Neural cell (in vitro differentiated cells): Measurements from ENCODE around the gene KCNIP4.

ENCODE experiments used
- EP300 ChIP-seq: fragments of 450-650 bp; conservative IDR thresholded peaks from 2 replicates; pipeline ENCODE4 v1.6.1; 2014; ENCODE audit warnings: antibody characterized with exemption, mild to moderate bottlenecking, moderate library complexity; ENCODE audit not compliant: poor library complexity, severe bottlenecking
- EZH2 ChIP-seq: fragments of 200-600, 300-800 bp; shearing (Covaris generic), sonication (generic); IDR thresholded peaks from 2 replicates; pipeline ENCODE4 v1.6.1; 2014; ENCODE audit warnings: antibody characterized with exemption, low read length, borderline replicate concordance, mild to moderate bottlenecking; ENCODE audit not compliant: insufficient read depth, poor library complexity, severe bottlenecking
- MXI1 ChIP-seq: fragments of 450-650 bp; conservative IDR thresholded peaks from 2 replicates; pipeline ENCODE4 v1.6.1; 2014; ENCODE audit warnings: antibody characterized with exemption, mild to moderate bottlenecking; ENCODE audit not compliant: poor library complexity, severe bottlenecking
- POLR2AphosphoS5 ChIP-seq: IDR thresholded peaks from 2 replicates; pipeline ENCODE4 v1.6.1; 2012
- RAD21 ChIP-seq: fragments of 450-650 bp; conservative IDR thresholded peaks from 2 replicates; pipeline ENCODE4 v1.6.1; 2014; ENCODE audit warnings: antibody characterized with exemption, mild to moderate bottlenecking, moderate library complexity
- SMC3 ChIP-seq: fragments of 450-650 bp; conservative IDR thresholded peaks from 2 replicates; pipeline ENCODE4 v1.6.1; 2014; ENCODE audit warnings: antibody characterized with exemption, mild to moderate bottlenecking, moderate library complexity; ENCODE audit not compliant: poor library complexity
- TAF1 ChIP-seq: IDR thresholded peaks from 2 replicates; pipeline ENCODE4 v1.6.1; 2012; ENCODE audit warnings: low read depth
- TF ChIP-seq, protein P1 (sequence below): fragments of 450-650 bp; IDR thresholded peaks from 2 replicates; pipeline ENCODE4 v1.5.1; 2014; ENCODE audit warnings: antibody characterized with exemption, mild to moderate bottlenecking, moderate library complexity; ENCODE audit not compliant: poor library complexity, severe bottlenecking
- TF ChIP-seq, protein P2 (sequence below): IDR thresholded peaks from 2 replicates; pipeline ENCODE4 v1.6.1; 2012; ENCODE audit warnings: borderline replicate concordance

DNA sequence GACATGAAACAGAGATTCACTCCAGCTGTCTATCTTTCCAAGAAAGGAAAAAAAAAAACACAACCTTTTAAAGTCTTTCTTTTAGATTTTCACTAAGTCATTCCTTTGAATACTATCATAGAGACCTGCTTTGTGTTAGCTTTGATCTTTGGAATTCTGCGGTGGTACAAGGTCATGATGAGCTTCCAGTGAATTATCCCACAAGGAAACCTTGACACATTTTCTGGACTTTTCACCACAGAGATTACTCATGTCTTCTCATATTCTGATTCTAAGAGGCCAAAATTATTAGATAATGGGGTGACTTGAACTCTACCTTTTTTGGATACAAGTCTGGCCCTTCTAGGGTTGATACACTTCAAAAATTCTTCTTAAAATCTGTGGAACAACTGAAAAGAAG is 1046.7 kb downstream of the KCNIP4 start:
- TF ChIP-seq EZH2 (no peak), MXI1 (no peak), RAD21 (no peak), TAF1 (no peak), POLR2AphosphoS5 (no peak), EP300 (no peak), SMC3 (no peak)
- TF ChIP-seq, protein P1, sequence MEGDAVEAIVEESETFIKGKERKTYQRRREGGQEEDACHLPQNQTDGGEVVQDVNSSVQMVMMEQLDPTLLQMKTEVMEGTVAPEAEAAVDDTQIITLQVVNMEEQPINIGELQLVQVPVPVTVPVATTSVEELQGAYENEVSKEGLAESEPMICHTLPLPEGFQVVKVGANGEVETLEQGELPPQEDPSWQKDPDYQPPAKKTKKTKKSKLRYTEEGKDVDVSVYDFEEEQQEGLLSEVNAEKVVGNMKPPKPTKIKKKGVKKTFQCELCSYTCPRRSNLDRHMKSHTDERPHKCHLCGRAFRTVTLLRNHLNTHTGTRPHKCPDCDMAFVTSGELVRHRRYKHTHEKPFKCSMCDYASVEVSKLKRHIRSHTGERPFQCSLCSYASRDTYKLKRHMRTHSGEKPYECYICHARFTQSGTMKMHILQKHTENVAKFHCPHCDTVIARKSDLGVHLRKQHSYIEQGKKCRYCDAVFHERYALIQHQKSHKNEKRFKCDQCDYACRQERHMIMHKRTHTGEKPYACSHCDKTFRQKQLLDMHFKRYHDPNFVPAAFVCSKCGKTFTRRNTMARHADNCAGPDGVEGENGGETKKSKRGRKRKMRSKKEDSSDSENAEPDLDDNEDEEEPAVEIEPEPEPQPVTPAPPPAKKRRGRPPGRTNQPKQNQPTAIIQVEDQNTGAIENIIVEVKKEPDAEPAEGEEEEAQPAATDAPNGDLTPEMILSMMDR, result no peak
- TF ChIP-seq, protein P2, sequence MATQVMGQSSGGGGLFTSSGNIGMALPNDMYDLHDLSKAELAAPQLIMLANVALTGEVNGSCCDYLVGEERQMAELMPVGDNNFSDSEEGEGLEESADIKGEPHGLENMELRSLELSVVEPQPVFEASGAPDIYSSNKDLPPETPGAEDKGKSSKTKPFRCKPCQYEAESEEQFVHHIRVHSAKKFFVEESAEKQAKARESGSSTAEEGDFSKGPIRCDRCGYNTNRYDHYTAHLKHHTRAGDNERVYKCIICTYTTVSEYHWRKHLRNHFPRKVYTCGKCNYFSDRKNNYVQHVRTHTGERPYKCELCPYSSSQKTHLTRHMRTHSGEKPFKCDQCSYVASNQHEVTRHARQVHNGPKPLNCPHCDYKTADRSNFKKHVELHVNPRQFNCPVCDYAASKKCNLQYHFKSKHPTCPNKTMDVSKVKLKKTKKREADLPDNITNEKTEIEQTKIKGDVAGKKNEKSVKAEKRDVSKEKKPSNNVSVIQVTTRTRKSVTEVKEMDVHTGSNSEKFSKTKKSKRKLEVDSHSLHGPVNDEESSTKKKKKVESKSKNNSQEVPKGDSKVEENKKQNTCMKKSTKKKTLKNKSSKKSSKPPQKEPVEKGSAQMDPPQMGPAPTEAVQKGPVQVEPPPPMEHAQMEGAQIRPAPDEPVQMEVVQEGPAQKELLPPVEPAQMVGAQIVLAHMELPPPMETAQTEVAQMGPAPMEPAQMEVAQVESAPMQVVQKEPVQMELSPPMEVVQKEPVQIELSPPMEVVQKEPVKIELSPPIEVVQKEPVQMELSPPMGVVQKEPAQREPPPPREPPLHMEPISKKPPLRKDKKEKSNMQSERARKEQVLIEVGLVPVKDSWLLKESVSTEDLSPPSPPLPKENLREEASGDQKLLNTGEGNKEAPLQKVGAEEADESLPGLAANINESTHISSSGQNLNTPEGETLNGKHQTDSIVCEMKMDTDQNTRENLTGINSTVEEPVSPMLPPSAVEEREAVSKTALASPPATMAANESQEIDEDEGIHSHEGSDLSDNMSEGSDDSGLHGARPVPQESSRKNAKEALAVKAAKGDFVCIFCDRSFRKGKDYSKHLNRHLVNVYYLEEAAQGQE, result no peak
